ENCODE measurements around the gene STK11IP.

GRCh38 chr2:219574484-219575311, 23.0 kb upstream of the STK11IP start:
- TF ChIP-seq CTCF (IDR thresholded peaks at IDR 0.05 in 2 of 3, conservative IDR thresholded peaks at IDR 0.05 in 1 of 3; ENCODE audit: borderline replicate concordance in 1 of 3, insufficient read depth in 1 of 3, low read depth in 2 of 3, low read length in 2 of 3) = no peak
- TF ChIP-seq EZH2 (IDR thresholded peaks at IDR 0.05) = no peak
- no peak for TF ChIP-seq FOSL1 (IDR thresholded peaks at IDR 0.05; ENCODE audit: low read depth)

All from HCT116 (cell line).